Karpas-422 (cell line): Measurements from ENCODE around the gene FOXRED2. TPM values are rescaled to one million over a fixed set of nuclear protein-coding genes. Genes with fewer than 3 reads are reported as not detected.

Experiments
- DNase-seq: peaks from one replicate; pipeline ENCODE4 v3.0.0-alpha.2; 2015
- H2AFZ ChIP-seq: fragments of 200-600 bp; sonication (generic); 2 replicates; pipeline ENCODE4 v1.6.1; 2014; ENCODE audit warnings: antibody characterized with exemption, low read length, mixed read lengths
- H3K27ac ChIP-seq: fragments of 200-600 bp; sonication (generic); 2 replicates; pipeline ENCODE4 v1.5.1; 2014; ENCODE audit warnings: mild to moderate bottlenecking, low read length, moderate library complexity
- H3K27me3 ChIP-seq: fragments of 200-600 bp; sonication (generic); 2 replicates; pipeline ENCODE4 v1.6.1; 2014; ENCODE audit warnings: low read length, mixed read lengths
- H3K36me3 ChIP-seq: fragments of 200-600 bp; sonication (generic); 2 replicates; pipeline ENCODE4 v1.6.1; 2014; ENCODE audit warnings: low read length, mixed read lengths; ENCODE audit not compliant: insufficient read depth
- H3K4me1 ChIP-seq: fragments of 200-600 bp; sonication (generic); 2 replicates; pipeline ENCODE4 v1.6.1; 2014; ENCODE audit warnings: mild to moderate bottlenecking, low read length, mixed read lengths
- H3K4me2 ChIP-seq: fragments of 200-600 bp; sonication (generic); 2 replicates; pipeline ENCODE4 v1.6.1; 2014; ENCODE audit warnings: low read length, low read depth, mild to moderate bottlenecking; ENCODE audit not compliant: poor library complexity, severe bottlenecking
- H3K4me3 ChIP-seq: fragments of 200-600 bp; sonication (generic); 2 replicates; pipeline ENCODE4 v1.5.1; 2014; ENCODE audit warnings: mild to moderate bottlenecking, antibody characterized with exemption, low read length, mixed read lengths
- H3K79me2 ChIP-seq: fragments of 200-600 bp; sonication (generic); 2 replicates; pipeline ENCODE4 v1.6.1; 2014; ENCODE audit warnings: mild to moderate bottlenecking, low read length, mixed read lengths
- H3K9ac ChIP-seq: fragments of 200-600 bp; sonication (generic); 2 replicates; pipeline ENCODE4 v1.6.0; 2014; ENCODE audit warnings: low read length
- H3K9me2 ChIP-seq: fragments of 200-600 bp; sonication (generic), shearing (Covaris generic); replicated peaks from 2 replicates; pipeline ENCODE4 v1.6.0; 2014; ENCODE audit warnings: mild to moderate bottlenecking, low read length, moderate library complexity; ENCODE audit not compliant: insufficient read depth
- H3K9me3 ChIP-seq: fragments of 300-700, 200-600 bp; sonication (generic); 2 replicates; pipeline ENCODE4 v1.6.1; 2014; ENCODE audit warnings: low read length, mixed read lengths
- H4K20me1 ChIP-seq: fragments of 200-600 bp; sonication (generic); 2 replicates; pipeline ENCODE4 v1.6.1; 2014; ENCODE audit warnings: mild to moderate bottlenecking, antibody characterized with exemption, low read length, low read depth; ENCODE audit not compliant: insufficient read depth
- total RNA-seq: library from RNA; depleted of rRNA; stranded (reverse); fragments of >200 nt; shearing (Covaris generic); gene quantifications from 2 replicates; pipeline ENCODE4 v1.2.3, GENCODE V29; 2014; ENCODE audit warnings: low replicate concordance; rRNA removed

FOXRED2 gene
- 4.8 and 9.9 TPM in 2 replicates for total RNA-seq

DNA sequence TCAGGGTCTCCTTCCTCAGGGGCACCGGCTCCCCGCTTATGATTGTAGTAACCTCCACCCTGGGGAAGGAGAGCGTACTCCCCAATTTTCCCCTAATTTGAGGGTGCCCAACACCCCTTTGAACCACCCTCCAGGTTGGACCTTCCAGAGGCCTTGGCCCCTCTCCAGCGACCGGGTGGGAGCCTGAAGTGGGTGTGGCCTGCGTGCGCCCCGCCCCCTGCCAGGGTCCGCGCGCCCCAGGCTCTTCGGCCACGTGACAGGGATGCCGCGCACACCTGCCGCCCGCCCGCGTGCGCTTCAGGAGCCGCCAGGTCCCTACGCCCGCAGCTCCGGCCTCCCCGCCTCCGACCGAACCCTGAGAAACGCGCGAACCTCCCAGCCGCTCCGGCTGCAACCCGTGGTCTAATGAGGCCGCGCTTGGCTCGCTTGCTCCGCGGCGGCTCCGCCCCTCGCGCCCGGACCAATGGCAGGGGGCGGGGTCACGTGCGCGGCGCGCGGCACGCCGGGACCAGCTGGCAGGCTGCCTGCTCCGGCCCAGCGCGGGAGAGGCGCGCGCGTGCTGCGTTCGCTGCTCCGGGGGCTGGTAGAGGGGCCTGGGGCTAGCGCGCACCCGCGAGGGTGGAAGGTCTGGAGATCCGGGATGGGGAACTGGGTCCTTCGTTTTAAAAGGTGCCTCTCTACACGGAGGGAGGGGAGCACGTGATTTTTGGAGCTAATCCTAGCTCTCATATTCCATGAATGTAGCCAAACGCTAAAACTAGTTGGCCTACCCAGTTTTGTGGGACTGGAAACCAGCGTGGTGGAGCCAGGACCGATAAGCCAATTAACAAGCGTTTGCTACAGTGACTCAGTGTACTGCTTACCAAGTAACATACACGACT, at the start of gene FOXRED2:
Gene FOXRED2 (minus strand): TSS at position 404 of the 881 bp plus-strand sequence. CDS start 618 bp downstream, outside the sequence.
- Histone ChIP-seq H3K4me3 (peak within 1 kb of the TSS; percentile 62), H3K36me3 (peaks cover 13% of the 10 kb centered on the region), H3K9me2 (no peaks in the 10 kb centered on the region), H3K4me1 (peaks cover 16% of the 10 kb centered on the region), H3K27me3 (no peaks in the 10 kb centered on the region), H3K9ac (peak within 1 kb of the TSS; percentile 54), H3K9me3 (no peaks in the 10 kb centered on the region), H3K4me2 (peak within 1 kb of the TSS; percentile 59), H4K20me1 (peaks cover 5% of the 10 kb centered on the region; the same call in 1 of the 2 replicates), H3K79me2 (0 out of 2 replicates have a peak, but pooled peaks cover 3% of the 10 kb centered on the region), H2AFZ (no peak within 1 kb of the TSS), H3K27ac (no peak within 1 kb of the TSS)
- peak; percentile 93 for DNase-seq

GRCh38 chr22:36554098-36554497, 47.3 kb upstream of the FOXRED2 start:
- no peak overlapping the region for H2AFZ ChIP-seq
- H3K9me2 ChIP-seq = no peaks in the 10 kb centered on the region
- H3K9ac ChIP-seq = no peak overlapping the region
- no peaks in the 10 kb centered on the region for H3K4me1 ChIP-seq
- H3K27me3 ChIP-seq = no peaks in the 10 kb centered on the region
- H3K4me2 ChIP-seq = no peak overlapping the region
- H3K79me2 ChIP-seq = no peaks in the 10 kb centered on the region
- DNase-seq = no peak
- no peaks in the 10 kb centered on the region for H3K9me3 ChIP-seq
- H3K27ac ChIP-seq = no peak overlapping the region
- H3K4me3 ChIP-seq = no peak overlapping the region
- no peaks in the 10 kb centered on the region for H3K36me3 ChIP-seq
- H4K20me1 ChIP-seq = no peaks in the 10 kb centered on the region

DNA sequence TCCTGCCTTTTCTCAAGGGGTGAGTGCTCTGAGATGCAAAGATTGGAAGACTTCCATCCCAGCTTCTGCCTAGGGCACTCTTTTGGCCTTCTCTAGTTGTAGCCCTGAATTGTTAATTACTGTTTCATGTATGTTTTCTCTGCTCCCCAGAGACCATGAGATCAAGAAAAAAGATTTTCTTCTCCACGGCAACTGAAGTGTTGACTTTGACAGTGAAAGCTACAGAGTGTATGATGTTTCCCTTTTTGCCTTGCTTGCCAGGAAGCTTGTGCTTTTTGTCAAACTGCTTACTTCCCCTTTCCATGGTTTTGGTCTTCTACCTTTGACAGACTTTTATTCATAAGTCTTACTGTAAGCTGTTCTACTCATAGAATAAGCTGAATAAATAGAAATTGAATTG, 45.4 kb upstream of the FOXRED2 start:
- Histone ChIP-seq H3K4me1 (no peaks in the 10 kb centered on the region), H3K4me3 (no peak overlapping the region), H3K79me2 (no peaks in the 10 kb centered on the region), H3K9me3 (no peaks in the 10 kb centered on the region), H2AFZ (no peak overlapping the region), H4K20me1 (no peaks in the 10 kb centered on the region), H3K36me3 (no peaks in the 10 kb centered on the region), H3K9me2 (no peaks in the 10 kb centered on the region), H3K27me3 (no peaks in the 10 kb centered on the region), H3K4me2 (no peak overlapping the region), H3K9ac (no peak overlapping the region), H3K27ac (no peak overlapping the region)
- DNase-seq = peak; percentile 56

DNA sequence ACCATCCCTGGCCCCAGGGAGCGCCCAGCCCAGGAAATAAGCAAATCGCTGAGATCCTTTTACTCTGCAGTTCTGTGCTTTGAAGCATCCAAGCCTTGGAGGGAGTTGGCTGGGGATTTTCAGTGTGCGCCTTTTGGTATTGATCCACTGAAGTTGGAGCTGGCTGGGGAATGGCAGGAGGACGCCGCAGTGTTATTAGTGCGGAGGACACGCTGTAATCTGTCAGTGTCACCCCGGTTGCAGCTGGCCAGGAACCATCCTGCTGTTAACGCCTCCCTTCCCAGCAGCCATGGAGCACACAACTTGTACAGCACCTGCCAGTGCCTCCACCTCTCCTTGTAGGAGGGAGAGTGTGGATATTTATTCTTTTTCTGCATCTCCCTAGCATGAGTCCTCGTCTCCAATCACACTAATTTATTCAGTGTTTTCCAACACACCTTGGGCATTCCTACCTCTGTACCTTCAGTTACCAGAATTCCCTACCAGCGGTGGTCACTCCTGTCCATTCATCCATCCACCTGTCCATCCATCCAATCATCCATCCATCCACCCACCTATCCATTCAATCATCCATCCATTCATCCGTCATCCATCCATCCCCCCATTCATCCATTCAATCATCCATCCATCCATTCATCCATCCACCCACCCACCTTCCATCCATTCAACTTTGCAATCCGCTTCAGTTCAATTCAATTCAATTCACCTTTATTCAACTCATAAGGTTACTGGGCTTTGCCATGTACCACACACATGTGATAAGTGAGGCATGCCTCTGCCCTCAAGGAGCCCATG, 44.1 kb upstream of the FOXRED2 start:
- no peaks in the 10 kb centered on the region for H3K79me2 ChIP-seq
- no peaks in the 10 kb centered on the region for H3K36me3 ChIP-seq
- H3K4me1 ChIP-seq = peaks cover 2% of the 10 kb centered on the region; the same call in 1 of the 2 replicates
- no peak overlapping the region for H3K4me3 ChIP-seq
- no peak overlapping the region for H3K27ac ChIP-seq
- H3K9me3 ChIP-seq = no peaks in the 10 kb centered on the region
- no peak for DNase-seq
- no peaks in the 10 kb centered on the region for H3K9me2 ChIP-seq
- no peaks in the 10 kb centered on the region for H3K27me3 ChIP-seq
- H3K4me2 ChIP-seq = no peak overlapping the region
- no peak overlapping the region for H3K9ac ChIP-seq
- no peak overlapping the region for H2AFZ ChIP-seq
- H4K20me1 ChIP-seq = no peaks in the 10 kb centered on the region

- peaks cover 2% of the 10 kb centered on the region; the same call in 1 of the 2 replicates for H3K4me1 ChIP-seq
- H2AFZ ChIP-seq = no peak overlapping the region
- no peaks in the 10 kb centered on the region for H3K36me3 ChIP-seq
Measured at GRCh38 chr22:36549033-36549432, 42.2 kb upstream of the FOXRED2 start.

GRCh38 chr22:36548606-36549005, 41.8 kb upstream of the FOXRED2 start:
- Histone ChIP-seq H3K4me2 (no peak overlapping the region), H4K20me1 (no peaks in the 10 kb centered on the region), H3K4me3 (no peak overlapping the region), H3K9me2 (no peaks in the 10 kb centered on the region), H3K36me3 (no peaks in the 10 kb centered on the region), H3K9ac (no peak overlapping the region), H3K27ac (no peak overlapping the region), H3K79me2 (no peaks in the 10 kb centered on the region), H2AFZ (no peak overlapping the region), H3K4me1 (peaks cover 2% of the 10 kb centered on the region; the same call in 1 of the 2 replicates), H3K9me3 (no peaks in the 10 kb centered on the region), H3K27me3 (no peaks in the 10 kb centered on the region)
- DNase-seq = no peak

More at GRCh38 chr22:36549033-36549432, 42.2 kb upstream of the FOXRED2 start:
- Histone ChIP-seq H3K9ac (no peak overlapping the region), H3K27ac (no peak overlapping the region), H3K9me2 (no peaks in the 10 kb centered on the region), H3K4me3 (no peak overlapping the region), H3K79me2 (no peaks in the 10 kb centered on the region), H4K20me1 (no peaks in the 10 kb centered on the region), H3K27me3 (no peaks in the 10 kb centered on the region), H3K9me3 (no peaks in the 10 kb centered on the region), H3K4me2 (no peak overlapping the region)
- no peak for DNase-seq

- no peak for DNase-seq
- no peaks in the 10 kb centered on the region for H3K27me3 ChIP-seq
- H3K79me2 ChIP-seq = no peaks in the 10 kb centered on the region
- H3K4me1 ChIP-seq = peaks cover 2% of the 10 kb centered on the region; the same call in 1 of the 2 replicates
- H3K36me3 ChIP-seq = no peaks in the 10 kb centered on the region
- no peaks in the 10 kb centered on the region for H3K9me2 ChIP-seq
- H4K20me1 ChIP-seq = no peaks in the 10 kb centered on the region
- H3K9ac ChIP-seq = no peak overlapping the region
- H3K4me2 ChIP-seq = no peak overlapping the region
- H3K27ac ChIP-seq = no peak overlapping the region
- H3K4me3 ChIP-seq = no peak overlapping the region
- no peaks in the 10 kb centered on the region for H3K9me3 ChIP-seq
- no peak overlapping the region for H2AFZ ChIP-seq
Measured at GRCh38 chr22:36546932-36547331, 40.1 kb upstream of the FOXRED2 start.
